Osteoblast (primary cell): Measurements from ENCODE around the gene AP5S1. TPM values are rescaled to one million over a fixed set of nuclear protein-coding genes. Genes with fewer than 3 reads are reported as not detected.

ENCODE experiments used
- DNase-seq: peaks from one replicate; pipeline ENCODE4 v3.0.0; 2011; ENCODE audit warnings: low spot score, mixed read lengths; ENCODE audit not compliant: insufficient read length; ENCODE audit errors: missing footprints
- H2AFZ ChIP-seq: 2 replicates; pipeline ENCODE4 v1.6.0; 2011; ENCODE audit warnings: mild to moderate bottlenecking, low read length
- H3K27ac ChIP-seq: 2 replicates; pipeline ENCODE4 v1.5.1; 2011; ENCODE audit warnings: mild to moderate bottlenecking, low read depth, low read length, moderate library complexity
- H3K27me3 ChIP-seq: 2 replicates; pipeline ENCODE4 v1.6.0; 2012; ENCODE audit warnings: mild to moderate bottlenecking, control low read depth, inconsistent platforms, low read length, moderate library complexity; ENCODE audit not compliant: insufficient read depth
- H3K36me3 ChIP-seq: 2 replicates; pipeline ENCODE4 v1.5.1; 2011; ENCODE audit warnings: mild to moderate bottlenecking, low read length, control low read depth, moderate library complexity; ENCODE audit not compliant: insufficient read depth
- H3K4me1 ChIP-seq: 2 replicates; pipeline ENCODE4 v1.5.1; 2011; ENCODE audit warnings: mild to moderate bottlenecking, low read length, control low read depth, moderate library complexity; ENCODE audit not compliant: insufficient read depth
- H3K4me2 ChIP-seq: 2 replicates; pipeline ENCODE4 v1.6.0; 2011; ENCODE audit warnings: mild to moderate bottlenecking, low read length; ENCODE audit not compliant: insufficient read depth
- H3K4me3 ChIP-seq: fragments of 200-600 bp; sonication (generic); 3 replicates; pipeline ENCODE4 v1.5.1; 2012; ENCODE audit warnings: mild to moderate bottlenecking, low read length, inconsistent platforms; ENCODE audit not compliant: insufficient read depth
- H3K79me2 ChIP-seq: 2 replicates; pipeline ENCODE4 v1.6.0; 2012; ENCODE audit warnings: mild to moderate bottlenecking, low read length, control low read depth, inconsistent platforms; ENCODE audit not compliant: insufficient read depth
- H3K9me3 ChIP-seq: 2 replicates; pipeline ENCODE4 v1.5.1; 2011; ENCODE audit warnings: low read depth, low read length, control low read depth
- H4K20me1 ChIP-seq: 2 replicates; pipeline ENCODE4 v1.6.0; 2012; ENCODE audit warnings: mild to moderate bottlenecking, low read length, control low read depth; ENCODE audit not compliant: insufficient read depth
- total RNA-seq: library from RNA; depleted of rRNA; stranded (reverse); fragments of >200 nt; gene quantifications from 2 replicates; pipeline ENCODE4 v1.2.3, GENCODE V29; 2012
- TF ChIP-seq, protein P1 (sequence below): IDR thresholded peaks from 2 replicates; pipeline ENCODE4 v1.5.1; 2011; ENCODE audit warnings: mild to moderate bottlenecking, low read depth, low read length, moderate library complexity; ENCODE audit errors: extremely low read depth

The AP5S1 gene, protein sequence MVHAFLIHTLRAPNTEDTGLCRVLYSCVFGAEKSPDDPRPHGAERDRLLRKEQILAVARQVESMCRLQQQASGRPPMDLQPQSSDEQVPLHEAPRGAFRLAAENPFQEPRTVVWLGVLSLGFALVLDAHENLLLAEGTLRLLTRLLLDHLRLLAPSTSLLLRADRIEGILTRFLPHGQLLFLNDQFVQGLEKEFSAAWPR
- 23.9 and 25.3 TPM in 2 replicates for total RNA-seq

DNA sequence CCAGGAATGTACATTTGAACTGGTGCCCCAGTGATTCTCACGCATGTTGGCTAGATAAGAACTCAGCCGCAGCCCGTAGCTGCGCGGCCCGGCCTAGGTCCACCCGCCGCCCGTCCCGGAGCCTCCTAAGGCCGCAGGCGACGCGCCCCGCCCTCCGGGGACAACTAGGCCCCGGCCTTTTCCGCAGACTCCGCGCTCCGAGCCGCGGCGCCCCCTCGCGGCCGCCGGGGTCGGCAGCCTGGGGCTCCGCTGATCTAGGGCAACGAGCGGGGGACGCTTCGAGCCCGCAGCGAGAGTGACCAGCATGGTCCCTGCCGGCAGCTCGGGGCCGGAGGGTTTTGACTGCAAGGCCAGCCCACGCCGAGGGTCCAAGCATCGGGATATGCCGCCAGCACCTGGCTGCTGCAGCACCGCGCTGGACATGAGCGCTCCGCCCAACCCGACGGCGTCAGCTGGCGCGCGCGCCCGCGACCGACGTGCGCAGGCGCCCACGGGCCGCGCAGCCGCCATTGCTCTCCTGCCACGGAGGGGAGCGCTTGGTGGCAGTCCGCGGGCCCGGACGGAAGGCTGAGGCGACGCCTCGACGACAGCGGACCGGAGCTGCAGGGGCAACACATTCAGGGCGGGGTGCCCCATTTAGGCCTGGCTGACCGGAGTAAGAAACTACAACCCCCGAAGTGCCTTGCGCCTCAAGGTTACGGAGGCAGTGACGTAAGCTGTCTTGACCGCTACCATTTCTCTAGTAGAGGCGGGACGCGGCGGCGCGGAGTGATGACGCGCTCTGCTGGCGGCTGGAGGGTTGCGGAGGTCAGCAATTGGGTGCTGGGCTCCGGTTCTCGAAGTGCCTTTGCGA is at the start of gene AP5S1:
AP5S1 (plus strand) TSS at position 500 of the 853 bp plus-strand sequence. CDS start 1,571 bp downstream, outside the sequence.
- H3K27ac ChIP-seq: peak within 1 kb of the TSS; percentile 100
- H3K79me2 ChIP-seq: peaks cover 17% of the 10 kb centered on the region
- H2AFZ ChIP-seq: peak within 1 kb of the TSS; percentile 93
- peaks cover 18% of the 10 kb centered on the region for H3K4me1 ChIP-seq
- TF ChIP-seq, protein P1, sequence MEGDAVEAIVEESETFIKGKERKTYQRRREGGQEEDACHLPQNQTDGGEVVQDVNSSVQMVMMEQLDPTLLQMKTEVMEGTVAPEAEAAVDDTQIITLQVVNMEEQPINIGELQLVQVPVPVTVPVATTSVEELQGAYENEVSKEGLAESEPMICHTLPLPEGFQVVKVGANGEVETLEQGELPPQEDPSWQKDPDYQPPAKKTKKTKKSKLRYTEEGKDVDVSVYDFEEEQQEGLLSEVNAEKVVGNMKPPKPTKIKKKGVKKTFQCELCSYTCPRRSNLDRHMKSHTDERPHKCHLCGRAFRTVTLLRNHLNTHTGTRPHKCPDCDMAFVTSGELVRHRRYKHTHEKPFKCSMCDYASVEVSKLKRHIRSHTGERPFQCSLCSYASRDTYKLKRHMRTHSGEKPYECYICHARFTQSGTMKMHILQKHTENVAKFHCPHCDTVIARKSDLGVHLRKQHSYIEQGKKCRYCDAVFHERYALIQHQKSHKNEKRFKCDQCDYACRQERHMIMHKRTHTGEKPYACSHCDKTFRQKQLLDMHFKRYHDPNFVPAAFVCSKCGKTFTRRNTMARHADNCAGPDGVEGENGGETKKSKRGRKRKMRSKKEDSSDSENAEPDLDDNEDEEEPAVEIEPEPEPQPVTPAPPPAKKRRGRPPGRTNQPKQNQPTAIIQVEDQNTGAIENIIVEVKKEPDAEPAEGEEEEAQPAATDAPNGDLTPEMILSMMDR: peak; percentile 76
- H3K4me2 ChIP-seq: peak within 1 kb of the TSS; percentile 96
- no peaks in the 10 kb centered on the region for H3K9me3 ChIP-seq
- peak within 1 kb of the TSS; percentile 98 for H3K4me3 ChIP-seq
- H4K20me1 ChIP-seq: no peaks in the 10 kb centered on the region
- peaks cover 26% of the 10 kb centered on the region for H3K36me3 ChIP-seq
- peak; percentile 96 for DNase-seq
- no peaks in the 10 kb centered on the region for H3K27me3 ChIP-seq

DNA sequence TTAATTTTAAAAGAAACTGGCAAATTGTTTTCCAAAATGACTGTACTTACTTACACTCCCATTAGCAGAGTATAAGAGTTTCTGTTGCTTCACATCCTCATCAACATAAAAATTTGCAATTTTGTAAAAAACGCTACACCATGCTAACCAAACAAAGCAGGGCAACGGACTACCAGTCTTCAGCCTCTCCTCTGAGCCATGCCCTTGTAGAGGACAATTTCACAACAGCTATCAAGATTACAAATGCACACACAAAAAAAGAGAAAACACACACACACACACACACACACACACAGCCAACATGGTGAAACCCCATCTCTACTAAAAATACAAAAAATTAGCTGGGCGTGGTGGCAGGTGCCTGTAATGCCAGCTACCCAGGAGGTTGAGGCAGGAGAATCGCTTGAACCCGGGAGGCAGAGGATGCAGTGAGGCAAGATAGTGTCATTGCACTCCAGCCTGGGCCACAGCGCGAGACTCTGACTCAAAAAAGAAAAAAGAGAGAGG is 48.7 kb upstream of the AP5S1 start:
- no peaks in the 10 kb centered on the region for H3K36me3 ChIP-seq
- H3K9me3 ChIP-seq: no peaks in the 10 kb centered on the region
- H3K27me3 ChIP-seq: no peaks in the 10 kb centered on the region
- peaks cover 9% of the 10 kb centered on the region for H3K79me2 ChIP-seq
- H3K4me2 ChIP-seq: no peak overlapping the region
- DNase-seq: no peak
- H3K4me1 ChIP-seq: peaks cover 30% of the 10 kb centered on the region
- H4K20me1 ChIP-seq: no peaks in the 10 kb centered on the region
- TF ChIP-seq, protein P1: no peak
- H2AFZ ChIP-seq: no peak overlapping the region
- H3K4me3 ChIP-seq: no peak overlapping the region
- no peak overlapping the region for H3K27ac ChIP-seq

DNA sequence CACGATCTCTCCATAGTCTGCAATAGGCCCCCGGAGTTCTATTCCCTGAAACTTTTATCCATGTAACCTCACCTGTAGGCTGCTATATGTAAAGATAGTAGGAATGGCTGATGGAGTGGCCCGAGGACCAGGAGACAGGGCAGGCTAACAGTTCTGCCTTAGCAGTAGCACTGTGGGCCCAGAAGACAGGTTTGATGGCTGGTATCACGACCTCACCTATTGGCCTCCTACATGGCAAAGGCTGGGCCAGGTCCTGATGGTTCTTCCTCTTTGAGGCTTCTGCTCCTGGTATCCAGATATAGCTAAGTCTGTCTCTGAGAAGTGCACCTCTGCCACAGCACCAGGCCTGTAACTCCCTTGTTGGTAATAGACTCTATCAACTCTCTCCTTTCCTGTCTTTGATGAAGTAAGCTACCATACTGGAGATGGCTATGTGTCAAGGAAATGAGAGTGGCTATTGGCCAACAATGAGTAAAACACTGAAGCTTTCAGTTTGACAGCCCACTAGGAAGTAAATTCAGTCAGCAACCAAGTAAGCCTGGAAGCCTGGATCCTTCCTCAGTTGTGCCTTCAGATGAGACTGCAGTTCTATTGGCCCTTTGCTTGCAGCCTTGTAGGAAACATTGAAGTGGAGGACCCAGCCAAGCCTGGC is 44.8 kb upstream of the AP5S1 start:
- H3K9me3 ChIP-seq: no peaks in the 10 kb centered on the region
- H3K4me1 ChIP-seq: peaks cover 11% of the 10 kb centered on the region

More for the DNA sequence above, 44.8 kb upstream of the AP5S1 start:
- no peak overlapping the region for H3K4me2 ChIP-seq
- no peak overlapping the region for H3K27ac ChIP-seq
- no peaks in the 10 kb centered on the region for H3K36me3 ChIP-seq
- no peak overlapping the region for H3K4me3 ChIP-seq
- TF ChIP-seq, protein P1: no peak
- peak; percentile 45 for DNase-seq
- no peak overlapping the region for H2AFZ ChIP-seq
- H4K20me1 ChIP-seq: no peaks in the 10 kb centered on the region
- peaks cover 6% of the 10 kb centered on the region for H3K27me3 ChIP-seq
- H3K79me2 ChIP-seq: no peaks in the 10 kb centered on the region
